GM12878 (cell line): ENCODE results near the gene ANKRD44.

Source experiments
- JUND ChIP-seq: IDR thresholded peaks from 2 replicates; pipeline ENCODE4 v1.6.1; 2012; ENCODE audit warnings: low read depth, mild to moderate bottlenecking, low read length, improper control_type of control experiment, moderate library complexity
- ZNF384 ChIP-seq: IDR thresholded peaks from 2 replicates; pipeline ENCODE4 v1.6.1; 2012; ENCODE audit warnings: low read depth, mild to moderate bottlenecking, low read length, improper control_type of control experiment, borderline replicate concordance
- TF ChIP-seq, protein P1 (sequence below): fragments of 450-650 bp; IDR thresholded peaks from 2 replicates; pipeline ENCODE4 v1.6.1; 2014; ENCODE audit warnings: mild to moderate bottlenecking

DNA sequence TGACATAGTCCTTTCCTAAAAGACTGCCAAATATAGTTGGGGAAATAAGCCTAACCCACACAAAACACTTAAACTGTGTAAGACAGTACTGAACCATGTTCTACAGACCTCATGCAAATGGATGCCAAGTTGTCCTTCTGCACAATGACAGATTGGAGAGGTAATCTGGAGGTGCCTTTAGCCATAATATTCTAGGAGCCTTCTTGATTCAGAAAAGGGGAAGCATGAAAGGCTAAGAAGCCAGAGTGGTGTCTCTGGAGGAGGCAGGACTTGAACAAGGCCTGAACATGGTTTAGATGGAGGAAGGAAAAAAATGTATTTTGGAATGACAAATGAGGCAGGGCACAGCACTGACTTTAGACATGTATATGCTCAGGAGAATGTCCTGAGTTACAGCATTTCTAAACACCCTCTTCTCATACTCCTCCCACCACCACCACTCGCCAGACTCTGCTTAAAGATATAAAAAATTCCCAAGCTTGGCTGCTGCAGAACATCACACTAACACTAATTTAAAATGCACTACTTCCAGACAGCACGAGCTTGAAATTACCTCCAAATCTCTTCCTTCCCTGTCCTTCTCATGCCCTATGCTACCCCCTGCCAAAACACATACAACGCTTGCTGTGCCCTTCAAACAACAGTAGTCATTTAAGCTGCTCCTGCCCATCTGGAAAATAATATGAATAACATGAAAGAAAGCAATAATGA lies 110.4 kb downstream of the ANKRD44 start:
- TF ChIP-seq ZNF384 (no peak), JUND (no peak)
- TF ChIP-seq, protein P1, sequence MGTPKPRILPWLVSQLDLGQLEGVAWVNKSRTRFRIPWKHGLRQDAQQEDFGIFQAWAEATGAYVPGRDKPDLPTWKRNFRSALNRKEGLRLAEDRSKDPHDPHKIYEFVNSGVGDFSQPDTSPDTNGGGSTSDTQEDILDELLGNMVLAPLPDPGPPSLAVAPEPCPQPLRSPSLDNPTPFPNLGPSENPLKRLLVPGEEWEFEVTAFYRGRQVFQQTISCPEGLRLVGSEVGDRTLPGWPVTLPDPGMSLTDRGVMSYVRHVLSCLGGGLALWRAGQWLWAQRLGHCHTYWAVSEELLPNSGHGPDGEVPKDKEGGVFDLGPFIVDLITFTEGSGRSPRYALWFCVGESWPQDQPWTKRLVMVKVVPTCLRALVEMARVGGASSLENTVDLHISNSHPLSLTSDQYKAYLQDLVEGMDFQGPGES, result no peak
